ENCODE results near the gene COMMD10.
"Not testable (repeated sequence)": the region's sequence is repeated elsewhere in the genome, so short reads cannot be mapped to it uniquely, and the experiment has no call there.

The COMMD10 gene

DNA sequence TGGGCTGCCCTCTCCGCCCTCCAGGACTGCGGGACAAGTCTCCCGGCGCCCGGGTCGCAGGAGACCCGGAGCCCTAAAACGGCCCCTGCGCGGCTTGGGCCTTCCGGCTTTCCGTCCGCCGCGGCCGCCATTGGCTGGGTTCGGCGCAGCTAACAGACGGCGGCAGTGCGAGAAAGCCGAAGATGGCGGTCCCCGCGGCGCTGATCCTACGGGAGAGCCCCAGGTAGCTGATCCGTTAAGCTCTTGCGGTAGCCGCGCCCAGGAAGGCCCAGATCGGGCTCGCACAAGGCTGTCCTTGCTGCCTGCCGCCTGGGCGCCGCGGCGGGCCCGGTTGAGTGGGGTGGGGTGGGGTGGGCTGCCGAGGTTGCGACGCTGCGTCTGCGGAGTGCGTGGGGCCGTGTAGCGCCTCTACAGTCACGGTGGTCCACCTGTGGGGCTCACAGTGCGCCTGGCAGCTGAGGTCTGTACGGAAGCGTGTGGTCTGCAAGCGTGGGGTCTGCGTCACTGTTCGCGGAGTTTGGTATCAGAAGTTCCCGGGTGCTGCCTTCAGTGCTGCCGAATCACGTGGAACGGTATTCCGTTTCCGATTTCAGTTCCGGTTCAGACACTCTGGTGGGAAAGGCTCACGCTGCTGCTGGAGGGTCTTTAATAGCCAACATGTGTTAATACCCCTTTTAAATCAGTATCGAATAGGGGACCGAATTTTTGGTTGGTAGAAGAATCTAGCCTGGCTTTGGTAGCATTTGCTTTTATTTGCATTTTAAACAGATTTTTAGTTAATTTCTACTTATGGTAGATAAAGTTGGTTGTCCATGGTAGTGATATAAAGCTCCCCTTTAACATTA is at the start of gene COMMD10:
TSS of gene COMMD10 (plus strand) at position 155 of the 845 bp plus-strand sequence.
- peak; percentile 88 for DNase-seq (ENCODE audit: low read depth)

- peak; percentile 30 for DNase-seq (ENCODE audit: low read depth)
Observed at GRCh38 chr5:116035123-116035522, 49.7 kb upstream of the COMMD10 start.

GRCh38 chr5:116037236-116037822 is 47.5 kb upstream of the COMMD10 start:
- peak; percentile 12 for DNase-seq (ENCODE audit: low read depth)

- DNase-seq (ENCODE audit: low read depth), result no peak
Observed at GRCh38 chr5:116038817-116039216, 46.0 kb upstream of the COMMD10 start.

DNA sequence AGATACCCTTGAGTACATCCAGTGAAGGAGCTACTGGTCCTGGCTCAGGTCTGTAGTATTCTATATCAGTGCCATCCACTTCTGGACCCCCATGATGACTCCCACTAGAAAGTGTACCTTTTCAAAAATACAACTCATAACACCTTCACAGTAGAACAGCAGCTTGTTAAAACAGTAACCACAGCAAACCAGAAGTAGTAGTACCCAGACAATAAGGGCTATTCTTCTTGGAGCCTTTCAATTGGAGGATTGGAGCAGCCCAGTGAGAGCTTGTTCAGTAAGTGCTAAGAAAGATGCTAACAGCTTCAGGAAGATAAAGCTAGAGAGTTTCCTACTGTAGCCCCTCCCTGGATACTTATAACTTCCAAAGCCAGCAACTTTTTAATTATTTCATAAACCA is 42.5 kb upstream of the COMMD10 start:
- no peak for DNase-seq (ENCODE audit: low read depth)

- DNase-seq (ENCODE audit: low read depth), result no peak
Observed at GRCh38 chr5:116044073-116044472, 40.8 kb upstream of the COMMD10 start.

DNA sequence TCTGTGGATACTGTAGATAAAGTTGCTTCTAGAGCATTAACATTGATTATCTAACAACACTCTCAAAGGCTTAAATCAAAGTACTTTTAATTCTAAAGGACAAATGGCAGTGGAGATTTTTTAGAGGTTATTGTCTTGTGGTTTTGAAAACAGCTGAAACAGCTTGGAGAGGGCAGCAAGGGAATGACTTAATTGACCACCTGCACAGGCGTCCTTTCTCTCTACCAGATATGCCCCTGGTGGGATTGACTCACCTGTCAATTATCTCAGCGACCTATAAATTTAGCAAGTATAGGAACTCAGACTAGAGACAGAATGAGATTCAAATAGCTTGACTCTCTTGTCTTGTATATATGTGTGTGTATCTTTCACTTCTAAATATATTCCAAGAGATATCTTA is 39.0 kb upstream of the COMMD10 start:
- DNase-seq (ENCODE audit: low read depth), result no peak

- no peak for DNase-seq (ENCODE audit: low read depth)
Observed at GRCh38 chr5:116046261-116046660, 38.6 kb upstream of the COMMD10 start.

DNA sequence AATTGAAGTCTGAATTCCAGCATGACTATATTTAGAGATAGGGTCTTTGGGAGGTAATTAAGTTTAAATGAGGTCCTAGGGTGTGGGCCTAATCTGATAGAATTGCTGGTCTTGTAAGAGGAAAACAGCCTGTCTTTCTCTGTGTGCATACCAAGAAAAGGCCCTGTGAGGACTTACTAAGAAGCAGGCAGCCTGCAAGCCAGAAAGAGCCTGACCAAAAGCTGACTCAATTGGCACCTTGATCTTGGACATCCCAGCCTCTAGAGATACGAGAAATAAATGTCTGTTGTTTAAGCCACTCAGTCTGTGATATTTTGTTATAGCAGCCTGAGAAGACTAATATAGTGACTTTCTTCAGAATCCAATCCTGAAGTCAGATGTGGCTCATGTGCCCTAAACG is 38.0 kb upstream of the COMMD10 start:
- DNase-seq (ENCODE audit: low read depth), result no peak

- DNase-seq (ENCODE audit: low read depth), result no peak
Observed at GRCh38 chr5:116058346-116058936, 26.4 kb upstream of the COMMD10 start.

DNA sequence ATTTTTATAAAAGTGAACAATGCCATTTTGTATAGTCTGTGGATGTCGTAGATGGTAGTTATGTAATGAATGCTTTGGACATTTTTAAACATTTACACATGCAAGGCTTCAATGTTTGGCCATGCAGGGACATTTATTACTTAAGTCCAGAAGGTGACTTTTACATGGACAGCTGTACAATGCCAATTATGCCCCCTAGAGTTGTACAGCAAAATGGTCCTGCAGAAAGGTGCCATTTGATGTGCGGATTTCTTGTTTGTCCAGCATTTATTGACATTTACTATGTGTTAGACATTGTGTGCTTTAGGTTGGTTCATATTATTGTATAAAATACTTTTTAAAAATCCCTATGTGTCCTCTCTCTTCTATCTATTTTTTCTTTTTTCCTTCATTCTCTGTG is 22.5 kb upstream of the COMMD10 start:
- no peak for DNase-seq (ENCODE audit: low read depth)

DNA sequence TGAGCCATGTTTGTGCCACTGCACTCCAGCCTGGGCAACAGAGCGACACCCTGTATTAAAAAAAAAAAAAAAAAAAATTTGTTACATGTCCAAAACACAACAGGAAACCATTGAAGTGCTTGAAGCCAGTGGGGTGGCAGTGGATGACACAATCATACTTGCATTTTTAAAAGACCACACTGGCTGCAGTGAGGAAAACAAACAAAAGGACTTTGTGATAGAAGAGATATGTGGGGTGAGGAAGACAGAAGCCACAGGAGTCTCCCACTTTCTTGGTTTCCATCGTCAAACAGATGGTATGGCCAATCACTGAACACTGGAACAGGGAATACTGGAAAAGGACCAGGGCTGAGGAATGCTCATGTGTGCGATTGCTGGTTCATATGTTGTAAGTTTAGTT is 20.9 kb upstream of the COMMD10 start:
- DNase-seq (ENCODE audit: low read depth), result no peak

GRCh38 chr5:116068028-116068632 is 16.7 kb upstream of the COMMD10 start:
- DNase-seq (ENCODE audit: low read depth), result peak; percentile 69

- DNase-seq (ENCODE audit: low read depth), result no peak
Observed at GRCh38 chr5:116071211-116071610, 13.6 kb upstream of the COMMD10 start.

DNA sequence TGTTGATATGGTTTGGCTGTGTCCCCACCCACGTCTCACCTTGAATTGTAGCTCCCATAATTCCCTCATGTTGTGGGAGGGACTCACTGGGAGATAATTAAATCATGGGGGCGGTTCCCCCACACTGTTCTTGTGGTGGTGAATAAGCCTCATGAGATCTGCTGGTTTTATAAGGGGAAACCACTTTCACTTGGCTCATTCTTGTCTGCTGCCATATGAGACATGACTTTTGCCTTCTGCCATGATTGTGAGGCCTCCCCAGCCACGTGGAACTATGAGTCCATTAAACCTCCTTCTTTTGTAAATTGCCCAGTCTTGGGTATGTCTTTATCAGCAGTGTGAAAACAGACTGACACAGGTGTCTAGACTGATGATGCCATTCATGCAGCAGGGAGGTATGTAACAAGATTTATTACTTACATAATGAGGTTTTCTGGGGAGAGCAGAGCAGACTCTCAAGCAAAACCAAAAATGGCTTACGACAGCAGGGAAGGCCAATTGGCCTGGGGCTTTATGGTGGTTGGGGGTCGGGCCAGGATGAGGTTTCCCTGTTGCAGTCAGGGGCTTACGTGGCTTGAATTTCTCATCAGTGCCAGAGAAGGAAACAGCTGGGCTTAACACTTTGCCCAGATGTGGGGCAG is 9.5 kb upstream of the COMMD10 start:
- no peak for DNase-seq (ENCODE audit: low read depth)

DNA sequence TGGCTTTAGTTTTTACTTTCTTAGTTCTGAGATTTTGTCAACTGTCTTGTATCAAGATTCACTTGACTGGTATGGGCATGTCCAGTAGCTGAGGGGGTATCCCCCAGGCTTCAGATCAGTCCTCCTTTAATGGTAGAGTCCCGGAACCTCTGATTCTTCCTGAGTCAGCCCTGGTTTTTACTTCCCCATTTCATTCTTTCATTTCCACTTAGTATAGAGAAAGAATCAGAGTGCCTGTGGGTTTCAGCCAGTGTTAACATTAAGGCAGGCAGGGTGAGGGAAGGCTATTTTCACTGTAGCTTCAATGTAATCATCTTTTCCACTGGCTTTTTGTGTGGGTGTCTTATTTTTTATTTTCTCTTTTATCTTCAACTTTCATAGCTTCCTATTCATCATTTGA is 8.3 kb upstream of the COMMD10 start:
- DNase-seq (ENCODE audit: low read depth), result no peak

DNA sequence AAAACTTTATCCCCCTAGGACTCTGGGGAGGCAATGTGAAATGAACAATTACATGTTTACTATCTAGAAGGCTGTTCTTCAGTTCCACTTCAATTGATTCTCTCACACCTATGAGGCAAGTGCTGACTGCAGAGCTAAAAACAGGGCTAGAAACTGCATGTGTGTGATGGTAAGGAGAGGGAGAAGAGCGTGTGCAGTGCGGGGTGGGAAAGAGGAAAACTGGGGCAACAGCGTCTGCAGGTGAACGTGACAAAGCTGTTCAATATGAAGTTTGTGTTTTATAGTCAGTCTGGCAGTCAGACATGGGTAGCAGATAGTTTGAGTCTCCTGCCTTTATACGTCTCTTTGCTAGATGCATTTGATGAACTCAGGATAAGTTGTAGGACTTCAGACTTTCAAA is 6.6 kb upstream of the COMMD10 start:
- no peak for DNase-seq (ENCODE audit: low read depth)

GRCh38 chr5:116084287-116084691 is 536 bp upstream of the COMMD10 start:
- DNase-seq (ENCODE audit: low read depth), result peak; percentile 35

GRCh38 chr5:116086309-116086708 is 1.5 kb downstream of the COMMD10 start:
- DNase-seq (ENCODE audit: low read depth), result not testable (repeated sequence)

DNA sequence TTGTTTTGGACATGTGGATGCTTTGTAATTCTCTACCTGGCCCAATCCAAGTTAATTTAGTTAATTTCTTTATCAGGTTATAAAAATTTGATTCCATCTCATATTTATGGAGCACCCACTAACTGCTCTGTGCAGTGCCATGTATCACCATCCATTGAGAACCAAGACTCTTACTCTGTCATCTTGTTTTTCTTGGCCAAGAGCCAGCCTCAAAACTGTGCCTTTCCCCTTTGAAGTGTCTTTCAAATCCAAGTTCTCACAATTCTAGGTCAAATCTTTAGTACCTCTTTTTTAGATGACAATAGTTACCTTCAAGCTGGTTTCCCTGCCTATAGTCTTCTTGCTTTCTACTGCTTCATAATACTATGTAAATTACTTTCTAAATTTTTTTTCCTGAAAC is 3.2 kb downstream of the COMMD10 start:
- no peak for DNase-seq (ENCODE audit: low read depth)

GRCh38 chr5:116090302-116090701 is 5.5 kb downstream of the COMMD10 start:
- no peak for DNase-seq (ENCODE audit: low read depth)

DNA sequence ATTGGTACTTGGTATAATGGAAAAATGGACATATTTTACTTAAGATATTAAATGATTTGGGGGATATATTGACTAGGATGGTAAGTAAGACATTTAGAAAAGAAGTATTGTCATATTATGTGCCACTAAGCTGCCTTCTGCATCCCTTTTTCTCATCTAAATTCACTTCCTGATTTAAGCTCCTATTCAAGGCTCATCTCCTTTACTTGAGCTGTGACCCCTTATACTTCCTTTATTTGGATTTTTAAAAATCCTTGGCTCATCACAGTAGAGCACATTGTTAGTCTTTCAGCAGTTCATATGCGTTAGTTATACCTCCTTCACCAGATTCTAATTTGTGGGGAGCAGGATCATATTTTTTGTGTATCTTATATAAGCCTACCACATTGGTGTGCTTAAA is 6.6 kb downstream of the COMMD10 start:
- no peak for DNase-seq (ENCODE audit: low read depth)
